Measurements from ENCODE around the gene MAP1LC3B.

Gene MAP1LC3B

DNA sequence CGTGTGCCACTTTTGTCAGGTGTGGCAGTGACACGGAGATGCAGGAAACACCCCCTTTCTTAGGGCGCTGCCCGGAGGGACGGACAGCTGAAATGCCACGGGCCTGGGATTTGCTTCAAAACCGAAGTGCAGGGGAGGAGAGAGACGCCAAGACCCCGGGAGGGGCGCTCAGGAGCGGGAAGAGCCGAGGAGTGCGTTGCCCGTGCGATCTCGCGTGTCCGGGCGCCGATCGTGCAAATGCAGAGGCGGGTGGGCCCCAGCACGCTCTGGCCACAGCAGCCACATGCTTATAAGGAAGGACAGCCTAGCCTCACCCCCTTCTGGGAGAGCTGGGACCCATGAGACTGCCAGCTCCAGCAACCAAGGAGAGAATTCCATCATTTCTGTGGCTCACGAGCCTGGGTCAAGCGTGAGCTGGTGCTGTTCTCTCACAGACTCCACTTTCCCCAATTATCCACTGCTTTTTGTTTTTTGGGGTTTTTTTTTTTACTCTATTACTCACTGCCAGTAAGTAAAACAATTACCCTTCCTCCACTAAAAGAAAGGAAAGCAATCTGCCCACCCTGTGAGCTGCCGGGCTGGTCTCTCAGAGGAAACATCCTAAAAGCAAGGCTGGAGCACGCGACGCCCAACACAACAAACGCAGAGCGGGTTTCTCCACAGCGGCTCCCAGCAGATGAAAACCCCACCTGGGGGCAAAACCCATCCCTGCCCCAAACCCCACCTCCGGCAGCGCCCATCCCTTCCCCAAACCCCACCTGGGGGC lies 47.8 kb upstream of the MAP1LC3B start:
- no peak overlapping the region for H2AK5ac ChIP-seq (ENCODE audit: low read length, severe bottlenecking)
- no peaks in the 10 kb centered on the region for H3K9me3 ChIP-seq (ENCODE audit: control insufficient read depth, low read length)
- H3K4me1 ChIP-seq (ENCODE audit: control insufficient read depth, insufficient read depth, low read depth, low read length), result peaks cover 15% of the 10 kb centered on the region
- H2BK15ac ChIP-seq (ENCODE audit: low read depth, poor library complexity, severe bottlenecking), result no peak overlapping the region
- H2BK120ac ChIP-seq (ENCODE audit: low read depth, low read length), result no peak overlapping the region
- H3K4me2 ChIP-seq (ENCODE audit: low read length, poor library complexity, severe bottlenecking), result no peak overlapping the region
- no peak overlapping the region for H3K27ac ChIP-seq (ENCODE audit: low read length, poor library complexity, severe bottlenecking)
- no peak overlapping the region for H3K9ac ChIP-seq (ENCODE audit: low read length)
- no peak overlapping the region for H3K4ac ChIP-seq (ENCODE audit: low read depth in 1 of 2, low read length in 2 of 2)
- no peak for DNase-seq
- H2BK5ac ChIP-seq (ENCODE audit: low read depth, low read length, poor library complexity, severe bottlenecking), result no peak overlapping the region
- no peak overlapping the region for H2AFZ ChIP-seq (ENCODE audit: low read depth, low read length)
- H3K23ac ChIP-seq (ENCODE audit: low read length in 2 of 2), result no peak overlapping the region
- WGBS, result 94% methylated on average over 34 of the region's 34 CpGs
- H3K14ac ChIP-seq (ENCODE audit: low read length in 2 of 2), result no peak overlapping the region
- H3K18ac ChIP-seq (ENCODE audit: low read depth in 1 of 2, low read length in 2 of 2), result no peak overlapping the region
- no peak overlapping the region for H2BK12ac ChIP-seq (ENCODE audit: low read length in 2 of 2)
- H4K8ac ChIP-seq (ENCODE audit: low read length), result no peak overlapping the region
- peaks cover 51% of the 10 kb centered on the region for H3K79me1 ChIP-seq (replicated peaks; ENCODE audit: low read length, poor library complexity, severe bottlenecking)
- peak overlapping the region; percentile 31 for H4K91ac ChIP-seq (ENCODE audit: low read length)
- H3K36me3 ChIP-seq (ENCODE audit: control insufficient read depth in 1 of 2, insufficient read depth in 2 of 2, low read depth in 1 of 2, low read length in 2 of 2), result peaks cover 56 to 80% of the 10 kb centered on the region in 2 experiments
- H3K27me3 ChIP-seq (ENCODE audit: control insufficient read depth in 1 of 2, insufficient read depth in 1 of 2, low read length in 2 of 2), result no peaks in the 10 kb centered on the region
- H3K4me3 ChIP-seq (ENCODE audit: insufficient read depth in 1 of 2, low read depth in 1 of 2, low read length in 2 of 2), result no peak overlapping the region

DNA sequence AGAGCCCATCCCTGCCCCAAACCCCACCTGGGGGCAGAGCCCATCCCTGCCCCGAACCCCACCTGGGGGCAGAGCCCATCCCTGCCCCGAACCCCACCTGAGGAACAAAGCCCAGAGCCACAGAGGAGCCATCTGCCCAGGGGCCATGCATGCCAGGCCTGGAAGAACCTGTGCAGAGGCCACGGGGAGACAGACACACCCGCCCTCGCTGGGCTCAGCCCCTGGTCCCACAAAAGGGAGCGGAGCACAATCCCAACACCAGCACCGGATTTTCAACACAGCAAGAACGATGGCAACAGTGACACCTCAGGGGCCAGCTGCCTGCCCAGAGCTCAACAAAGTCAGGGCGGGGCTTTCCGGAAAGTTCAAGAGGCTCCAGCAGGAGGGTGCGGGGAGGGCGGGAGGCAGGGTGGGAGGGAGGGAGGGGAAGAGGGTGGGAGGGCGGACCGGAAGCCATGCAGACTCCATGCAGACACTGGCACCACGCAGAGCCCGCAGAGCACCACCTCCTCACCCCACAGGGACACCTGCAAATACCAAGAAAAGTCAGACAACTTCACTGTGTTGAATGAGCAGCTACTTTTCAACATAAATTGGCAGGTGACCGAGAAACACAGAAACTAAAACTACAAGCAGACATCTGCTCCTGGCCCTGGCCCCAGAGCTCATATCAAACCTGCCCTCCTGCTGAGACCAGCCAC lies 47.1 kb upstream of the MAP1LC3B start:
- H4K91ac ChIP-seq (ENCODE audit: low read length), result no peak overlapping the region
- 82% methylated on average over 11 of the region's 17 CpGs for WGBS
- no peak overlapping the region for H3K27ac ChIP-seq (ENCODE audit: low read length, poor library complexity, severe bottlenecking)
- no peaks in the 10 kb centered on the region for H3K9me3 ChIP-seq (ENCODE audit: control insufficient read depth, low read length)
- H2AK5ac ChIP-seq (ENCODE audit: low read length, severe bottlenecking), result no peak overlapping the region
- H3K79me1 ChIP-seq (replicated peaks; ENCODE audit: low read length, poor library complexity, severe bottlenecking), result peaks cover 49% of the 10 kb centered on the region
- H3K4me1 ChIP-seq (ENCODE audit: control insufficient read depth, insufficient read depth, low read depth, low read length), result peaks cover 13% of the 10 kb centered on the region
- no peak overlapping the region for H2AFZ ChIP-seq (ENCODE audit: low read depth, low read length)
- H2BK15ac ChIP-seq (ENCODE audit: low read depth, poor library complexity, severe bottlenecking), result no peak overlapping the region
- H3K36me3 ChIP-seq (ENCODE audit: control insufficient read depth in 1 of 2, insufficient read depth in 2 of 2, low read depth in 1 of 2, low read length in 2 of 2), result peaks cover 53 to 72% of the 10 kb centered on the region in 2 experiments
- H3K4ac ChIP-seq (ENCODE audit: low read depth in 1 of 2, low read length in 2 of 2), result no peak overlapping the region
- H3K27me3 ChIP-seq (ENCODE audit: control insufficient read depth in 1 of 2, insufficient read depth in 1 of 2, low read length in 2 of 2), result no peaks in the 10 kb centered on the region
- H2BK12ac ChIP-seq (ENCODE audit: low read length in 2 of 2), result no peak overlapping the region
- H3K4me3 ChIP-seq (ENCODE audit: insufficient read depth in 1 of 2, low read depth in 1 of 2, low read length in 2 of 2), result no peak overlapping the region
- DNase-seq, result no peak
- no peak overlapping the region for H3K23ac ChIP-seq (ENCODE audit: low read length in 2 of 2)
- no peak overlapping the region for H2BK5ac ChIP-seq (ENCODE audit: low read depth, low read length, poor library complexity, severe bottlenecking)
- no peak overlapping the region for H3K18ac ChIP-seq (ENCODE audit: low read depth in 1 of 2, low read length in 2 of 2)
- H2BK120ac ChIP-seq (ENCODE audit: low read depth, low read length), result no peak overlapping the region
- H3K9ac ChIP-seq (ENCODE audit: low read length), result no peak overlapping the region
- H3K14ac ChIP-seq (ENCODE audit: low read length in 2 of 2), result no peak overlapping the region
- no peak overlapping the region for H4K8ac ChIP-seq (ENCODE audit: low read length)
- H3K4me2 ChIP-seq (ENCODE audit: low read length, poor library complexity, severe bottlenecking), result no peak overlapping the region

DNA sequence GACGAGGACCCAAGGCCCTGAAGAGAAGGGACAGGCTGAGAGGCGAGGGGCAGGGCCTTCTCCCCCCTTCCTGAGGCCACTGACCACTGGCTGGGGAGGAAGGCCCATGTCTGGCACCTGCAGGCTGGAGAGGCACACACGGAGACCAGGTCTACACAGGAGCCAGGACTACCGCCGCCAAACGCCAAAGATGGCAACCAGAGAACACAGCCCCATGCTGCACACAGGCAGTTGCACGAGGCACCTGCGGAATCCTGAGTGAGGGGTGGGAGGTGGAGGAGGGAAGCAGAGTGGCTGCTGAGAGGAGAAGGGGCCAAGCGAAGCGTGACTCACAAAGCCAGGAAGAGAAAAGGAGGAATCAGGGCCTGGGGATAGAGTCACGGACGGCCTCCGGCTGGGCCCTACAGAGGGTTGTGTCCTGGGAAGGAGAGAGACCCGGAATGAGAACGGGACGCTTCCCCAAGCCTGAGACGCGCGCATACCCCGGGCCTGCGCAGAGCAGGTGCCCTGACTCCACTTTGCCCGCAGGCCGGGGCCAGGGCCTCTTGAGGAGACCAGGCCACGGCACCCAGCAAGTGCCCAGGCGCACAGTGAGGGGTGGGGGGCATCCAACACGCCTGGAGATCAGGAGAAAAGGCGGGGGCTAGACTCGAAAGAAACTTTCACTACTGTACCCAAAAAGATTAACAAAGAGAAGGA lies 46.3 kb upstream of the MAP1LC3B start:
- no peak overlapping the region for H3K4me2 ChIP-seq (ENCODE audit: low read length, poor library complexity, severe bottlenecking)
- H3K14ac ChIP-seq (ENCODE audit: low read length in 2 of 2), result peak overlapping the region in 1 of 2 experiments; percentile 26
- H3K27me3 ChIP-seq (ENCODE audit: control insufficient read depth in 1 of 2, insufficient read depth in 1 of 2, low read length in 2 of 2), result no peaks in the 10 kb centered on the region
- H3K27ac ChIP-seq (ENCODE audit: low read length, poor library complexity, severe bottlenecking), result no peak overlapping the region
- no peak overlapping the region for H2BK5ac ChIP-seq (ENCODE audit: low read depth, low read length, poor library complexity, severe bottlenecking)
- H3K9me3 ChIP-seq (ENCODE audit: control insufficient read depth, low read length), result no peaks in the 10 kb centered on the region
- H3K4me3 ChIP-seq (ENCODE audit: insufficient read depth in 1 of 2, low read depth in 1 of 2, low read length in 2 of 2), result peak overlapping the region in 1 of 2 experiments; percentile 5
- H2BK15ac ChIP-seq (ENCODE audit: low read depth, poor library complexity, severe bottlenecking), result peak overlapping the region; percentile 30
- no peak overlapping the region for H2BK120ac ChIP-seq (ENCODE audit: low read depth, low read length)
- peaks cover 55 to 64% of the 10 kb centered on the region in 2 experiments for H3K36me3 ChIP-seq (ENCODE audit: control insufficient read depth in 1 of 2, insufficient read depth in 2 of 2, low read depth in 1 of 2, low read length in 2 of 2)
- 96% methylated on average over 28 of the region's 28 CpGs for WGBS
- DNase-seq, result no peak
- no peak overlapping the region for H2AFZ ChIP-seq (ENCODE audit: low read depth, low read length)
- no peak overlapping the region for H3K9ac ChIP-seq (ENCODE audit: low read length)
- H3K18ac ChIP-seq (ENCODE audit: low read depth in 1 of 2, low read length in 2 of 2), result no peak overlapping the region
- no peak overlapping the region for H2AK5ac ChIP-seq (ENCODE audit: low read length, severe bottlenecking)
- no peak overlapping the region for H4K91ac ChIP-seq (ENCODE audit: low read length)
- peaks cover 49% of the 10 kb centered on the region for H3K79me1 ChIP-seq (replicated peaks; ENCODE audit: low read length, poor library complexity, severe bottlenecking)
- no peak overlapping the region for H2BK12ac ChIP-seq (ENCODE audit: low read length in 2 of 2)
- no peak overlapping the region for H4K8ac ChIP-seq (ENCODE audit: low read length)
- H3K23ac ChIP-seq (ENCODE audit: low read length in 2 of 2), result no peak overlapping the region
- H3K4me1 ChIP-seq (ENCODE audit: control insufficient read depth, insufficient read depth, low read depth, low read length), result peaks cover 13% of the 10 kb centered on the region
- H3K4ac ChIP-seq (ENCODE audit: low read depth in 1 of 2, low read length in 2 of 2), result no peak overlapping the region

DNA sequence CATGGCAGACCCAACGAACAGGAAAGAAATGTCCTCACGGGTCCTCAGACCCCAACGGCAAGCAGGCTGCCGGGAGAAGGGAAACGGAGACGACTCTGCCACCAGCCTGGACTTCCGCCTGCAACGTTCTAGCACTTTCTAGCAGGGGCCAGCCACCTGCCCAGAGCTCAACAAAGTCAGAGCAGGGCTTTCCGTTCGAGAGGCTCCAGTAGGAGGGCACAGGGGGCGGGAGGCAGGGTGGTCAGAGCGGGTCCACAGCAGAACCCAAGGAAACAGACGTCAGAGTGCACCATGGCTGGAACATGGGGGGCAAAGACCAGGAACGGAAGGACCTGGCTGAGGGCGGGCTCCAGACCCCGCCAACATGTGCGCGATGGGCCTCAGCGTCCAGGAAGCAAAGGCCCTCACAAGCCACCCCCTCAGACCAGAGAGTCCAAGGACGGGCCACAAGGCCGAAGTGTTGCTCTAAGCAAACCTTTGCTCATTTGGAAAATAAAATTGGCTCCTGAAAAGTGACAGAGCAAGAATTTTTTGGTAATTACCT lies 45.5 kb upstream of the MAP1LC3B start:
- Histone ChIP-seq H3K9me3 (ENCODE audit: control insufficient read depth, low read length) (no peaks in the 10 kb centered on the region), H3K23ac (ENCODE audit: low read length in 2 of 2) (no peak overlapping the region), H3K27me3 (ENCODE audit: control insufficient read depth in 1 of 2, insufficient read depth in 1 of 2, low read length in 2 of 2) (no peaks in the 10 kb centered on the region), H2BK15ac (ENCODE audit: low read depth, poor library complexity, severe bottlenecking) (no peak overlapping the region), H3K18ac (ENCODE audit: low read depth in 1 of 2, low read length in 2 of 2) (no peak overlapping the region), H3K4ac (ENCODE audit: low read depth in 1 of 2, low read length in 2 of 2) (peak overlapping the region in 1 of 2 experiments; percentile 49), H3K36me3 (ENCODE audit: control insufficient read depth in 1 of 2, insufficient read depth in 2 of 2, low read depth in 1 of 2, low read length in 2 of 2) (peaks cover 57 to 58% of the 10 kb centered on the region in 2 experiments), H2BK5ac (ENCODE audit: low read depth, low read length, poor library complexity, severe bottlenecking) (no peak overlapping the region), H3K4me3 (ENCODE audit: insufficient read depth in 1 of 2, low read depth in 1 of 2, low read length in 2 of 2) (no peak overlapping the region), H4K8ac (ENCODE audit: low read length) (no peak overlapping the region), H3K4me2 (ENCODE audit: low read length, poor library complexity, severe bottlenecking) (no peak overlapping the region), H3K27ac (ENCODE audit: low read length, poor library complexity, severe bottlenecking) (no peak overlapping the region), H2BK12ac (ENCODE audit: low read length in 2 of 2) (no peak overlapping the region), H3K9ac (ENCODE audit: low read length) (no peak overlapping the region), H2AK5ac (ENCODE audit: low read length, severe bottlenecking) (no peak overlapping the region), H3K4me1 (ENCODE audit: control insufficient read depth, insufficient read depth, low read depth, low read length) (peaks cover 13% of the 10 kb centered on the region), H3K14ac (ENCODE audit: low read length in 2 of 2) (no peak overlapping the region), H2BK120ac (ENCODE audit: low read depth, low read length) (no peak overlapping the region), H4K91ac (ENCODE audit: low read length) (no peak overlapping the region), H3K79me1 (replicated peaks; ENCODE audit: low read length, poor library complexity, severe bottlenecking) (peaks cover 54% of the 10 kb centered on the region), H2AFZ (ENCODE audit: low read depth, low read length) (no peak overlapping the region)
- WGBS, result 96% methylated on average over 21 of the region's 21 CpGs
- no peak for DNase-seq
